Dedifferentiated amniotic fluid mesenchymal stem cell (primary cell): ENCODE measurements around the gene SLC19A1.

ENCODE experiments used
- DNase-seq: peaks from one replicate; pipeline ENCODE4 v3.0.0-alpha.2; 2016; ENCODE audit errors: extremely low spot score

Gene SLC19A1

GRCh38 chr21:45493401-45494001, 48.7 kb downstream of the SLC19A1 start:
- DNase-seq, result no peak

- DNase-seq, result no peak
Measured at GRCh38 chr21:45492765-45493164, 49.5 kb downstream of the SLC19A1 start.

- no peak for DNase-seq
Measured at GRCh38 chr21:45491623-45492022, 50.6 kb downstream of the SLC19A1 start.

GRCh38 chr21:45491056-45491455, 51.2 kb downstream of the SLC19A1 start:
- DNase-seq, result no peak

GRCh38 chr21:45490049-45490731, 52.0 kb downstream of the SLC19A1 start:
- no peak for DNase-seq

- DNase-seq, result no peak
Measured at GRCh38 chr21:45489722-45489982, 52.6 kb downstream of the SLC19A1 start.

GRCh38 chr21:45488931-45489721, 53.1 kb downstream of the SLC19A1 start:
- no peak for DNase-seq

- DNase-seq, result no peak
Measured at GRCh38 chr21:45487891-45488600, 54.2 kb downstream of the SLC19A1 start.

- DNase-seq, result no peak
Measured at GRCh38 chr21:45487161-45487806, 55.0 kb downstream of the SLC19A1 start.

GRCh38 chr21:45486443-45487160, 55.6 kb downstream of the SLC19A1 start:
- DNase-seq, result no peak

GRCh38 chr21:45485686-45486442, 56.4 kb downstream of the SLC19A1 start:
- no peak for DNase-seq

GRCh38 chr21:45484318-45484717, 57.9 kb downstream of the SLC19A1 start:
- DNase-seq, result no peak

GRCh38 chr21:45482899-45483821, 59.1 kb downstream of the SLC19A1 start:
- no peak for DNase-seq

- DNase-seq, result no peak
Measured at GRCh38 chr21:45481977-45482898, 60.0 kb downstream of the SLC19A1 start.

- no peak for DNase-seq
Measured at GRCh38 chr21:45481566-45481965, 60.7 kb downstream of the SLC19A1 start.

- no peak for DNase-seq
Measured at GRCh38 chr21:45480701-45481500, 61.3 kb downstream of the SLC19A1 start.
